Smooth muscle cell (in vitro differentiated cells): Measurements from ENCODE around the gene ITGAX. TPM values are rescaled to one million over a fixed set of nuclear protein-coding genes. Genes with fewer than 3 reads are reported as not detected.
"Not testable (repeated sequence)": the region's sequence is repeated elsewhere in the genome, so short reads cannot be mapped to it uniquely, and the experiment has no call there.

Experiments
- DNase-seq: peaks from one replicate; lab custom pipeline; 2025; ENCODE audit not compliant: unreplicated experiment; lab: John Stamatoyannopoulos, UW
- H2AFZ ChIP-seq: fragments of 200-600 bp; sonication (generic); 2 replicates; pipeline ENCODE4 v1.6.0; 2016; ENCODE audit warnings: antibody characterized with exemption, low read depth, mild to moderate bottlenecking
- H3F3A ChIP-seq: fragments of 200-600 bp; sonication (generic); 2 replicates; pipeline ENCODE4 v1.6.0; 2017; ENCODE audit warnings: antibody characterized with exemption, low read depth
- H3K27ac ChIP-seq: fragments of 200-600 bp; sonication (generic); 2 replicates; pipeline ENCODE4 v1.5.1; 2016; ENCODE audit warnings: low read depth, mild to moderate bottlenecking
- H3K27me3 ChIP-seq: fragments of 200-600 bp; sonication (generic); 2 replicates; pipeline ENCODE4 v1.6.1; 2016; ENCODE audit warnings: low read depth, mild to moderate bottlenecking
- H3K36me3 ChIP-seq: fragments of 200-600 bp; sonication (generic); 2 replicates; pipeline ENCODE4 v1.5.1; 2016; ENCODE audit warnings: low read depth
- H3K4me1 ChIP-seq: fragments of 200-600 bp; sonication (generic); 2 replicates; pipeline ENCODE4 v1.5.1; 2016; ENCODE audit warnings: low read depth
- H3K4me2 ChIP-seq: fragments of 200-600 bp; sonication (generic); 2 replicates; pipeline ENCODE4 v1.6.0; 2016; ENCODE audit warnings: mild to moderate bottlenecking
- H3K4me3 ChIP-seq: fragments of 200-600 bp; sonication (generic); 2 replicates; pipeline ENCODE4 v1.5.1; 2016; ENCODE audit warnings: mild to moderate bottlenecking
- H3K79me2 ChIP-seq: fragments of 200-600 bp; sonication (generic); 2 replicates; pipeline ENCODE4 v1.6.0; 2016; ENCODE audit warnings: low read depth, mild to moderate bottlenecking
- H3K9ac ChIP-seq: fragments of 200-600 bp; sonication (generic); 2 replicates; pipeline ENCODE4 v1.6.0; 2016; ENCODE audit warnings: low read depth
- H3K9me3 ChIP-seq: fragments of 200-600 bp; sonication (generic); replicated peaks from 2 replicates; pipeline ENCODE4 v1.5.1; 2016; ENCODE audit warnings: low read depth
- H4K20me1 ChIP-seq: fragments of 200-600 bp; sonication (generic); 2 replicates; pipeline ENCODE4 v1.6.0; 2016; ENCODE audit warnings: low read depth
- WGBS: methylation state at CpG from one replicate; pipeline ENCODE4 v1.1.7; 2016; ENCODE audit warnings: low lambda C conversion rate; 5-methylcytosine and 5-hydroxymethylcytosine counted together
- polyA plus RNA-seq: library from polyadenylated mRNA; unstranded; fragments of >200 nt; fragmentation: Nextera tagmentation; extraction: Ambion mirVana; gene quantifications from 2 replicates; pipeline ENCODE4 v1.2.1, GENCODE V29; 2016
- total RNA-seq: library from RNA; depleted of rRNA; stranded (reverse); fragments of >200 nt; gene quantifications from 2 replicates; pipeline ENCODE4 v1.2.3, GENCODE V29; 2014
- TF ChIP-seq, protein P1 (sequence below): fragments of 200-600 bp; sonication (generic); IDR thresholded peaks from 2 replicates; pipeline ENCODE4 v1.5.1; 2017; ENCODE audit warnings: borderline replicate concordance, mild to moderate bottlenecking, antibody characterized with exemption; ENCODE audit not compliant: insufficient read depth, poor library complexity, severe bottlenecking

ITGAX gene
- total RNA-seq (0.31 TPM in 1 of 2 replicates, not detected in the other), polyA plus RNA-seq (not detected in 2 replicates)

DNA sequence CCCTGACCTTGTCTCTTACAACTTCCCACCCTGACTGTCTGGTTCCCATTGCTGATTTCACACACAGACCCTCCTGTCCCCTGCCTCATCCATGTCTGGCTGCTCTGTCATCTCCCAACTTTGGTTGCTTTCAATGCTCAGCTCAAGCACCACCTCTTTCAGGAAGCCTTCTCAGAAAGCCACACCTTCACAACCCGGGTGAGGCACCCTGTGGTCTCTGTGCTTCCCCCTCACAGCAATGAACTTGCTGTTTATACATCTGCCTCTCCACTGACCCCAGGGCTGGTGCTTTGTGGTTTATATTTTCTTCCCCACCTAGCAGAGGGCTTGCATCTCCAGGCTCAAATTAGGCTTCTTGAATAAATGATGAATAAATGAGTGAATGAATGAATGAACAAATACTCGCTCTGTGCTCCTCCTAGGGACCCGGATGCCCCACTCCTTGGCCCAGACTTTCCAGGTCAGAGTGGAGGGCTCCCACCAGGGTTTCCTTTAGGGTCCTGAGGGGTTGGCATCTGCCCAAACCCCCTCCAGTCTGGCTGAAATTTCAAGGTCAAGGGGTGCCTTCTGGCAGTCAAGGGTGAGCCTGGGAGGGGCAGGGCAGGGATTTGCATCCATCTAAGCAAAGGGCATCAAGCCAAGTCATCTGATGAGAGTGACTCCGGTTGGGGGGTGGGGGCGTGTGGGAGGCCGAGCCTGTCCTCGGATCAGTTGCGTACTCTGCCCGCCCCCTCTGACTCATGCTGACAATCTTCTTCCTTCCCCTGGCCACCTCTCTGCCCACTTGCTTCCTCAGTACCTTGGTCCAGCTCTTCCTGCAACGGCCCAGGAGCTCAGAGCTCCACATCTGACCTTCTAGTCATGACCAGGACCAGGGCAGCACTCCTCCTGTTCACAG lies at the start of gene ITGAX:
TSS of gene ITGAX (plus strand) at position 783 of the 898 bp plus-strand sequence. CDS start at position 862, 79 bp downstream.
- H3F3A ChIP-seq, result no peaks in the 10 kb centered on the region
- H3K27me3 ChIP-seq, result no peaks in the 10 kb centered on the region
- no peak for DNase-seq
- H2AFZ ChIP-seq, result no peak within 1 kb of the TSS
- 52% methylated on average over 10 of the region's 10 CpGs for WGBS
- H3K4me1 ChIP-seq, result no peaks in the 10 kb centered on the region
- no peak within 1 kb of the TSS for H3K9ac ChIP-seq
- H3K4me2 ChIP-seq, result no peak within 1 kb of the TSS
- H3K27ac ChIP-seq, result no peak within 1 kb of the TSS
- no peaks in the 10 kb centered on the region for H3K9me3 ChIP-seq
- no peak within 1 kb of the TSS for H3K4me3 ChIP-seq
- TF ChIP-seq, protein P1, sequence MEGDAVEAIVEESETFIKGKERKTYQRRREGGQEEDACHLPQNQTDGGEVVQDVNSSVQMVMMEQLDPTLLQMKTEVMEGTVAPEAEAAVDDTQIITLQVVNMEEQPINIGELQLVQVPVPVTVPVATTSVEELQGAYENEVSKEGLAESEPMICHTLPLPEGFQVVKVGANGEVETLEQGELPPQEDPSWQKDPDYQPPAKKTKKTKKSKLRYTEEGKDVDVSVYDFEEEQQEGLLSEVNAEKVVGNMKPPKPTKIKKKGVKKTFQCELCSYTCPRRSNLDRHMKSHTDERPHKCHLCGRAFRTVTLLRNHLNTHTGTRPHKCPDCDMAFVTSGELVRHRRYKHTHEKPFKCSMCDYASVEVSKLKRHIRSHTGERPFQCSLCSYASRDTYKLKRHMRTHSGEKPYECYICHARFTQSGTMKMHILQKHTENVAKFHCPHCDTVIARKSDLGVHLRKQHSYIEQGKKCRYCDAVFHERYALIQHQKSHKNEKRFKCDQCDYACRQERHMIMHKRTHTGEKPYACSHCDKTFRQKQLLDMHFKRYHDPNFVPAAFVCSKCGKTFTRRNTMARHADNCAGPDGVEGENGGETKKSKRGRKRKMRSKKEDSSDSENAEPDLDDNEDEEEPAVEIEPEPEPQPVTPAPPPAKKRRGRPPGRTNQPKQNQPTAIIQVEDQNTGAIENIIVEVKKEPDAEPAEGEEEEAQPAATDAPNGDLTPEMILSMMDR, result no peak
- no peaks in the 10 kb centered on the region for H4K20me1 ChIP-seq
- no peaks in the 10 kb centered on the region for H3K79me2 ChIP-seq
- H3K36me3 ChIP-seq, result no peaks in the 10 kb centered on the region

DNA sequence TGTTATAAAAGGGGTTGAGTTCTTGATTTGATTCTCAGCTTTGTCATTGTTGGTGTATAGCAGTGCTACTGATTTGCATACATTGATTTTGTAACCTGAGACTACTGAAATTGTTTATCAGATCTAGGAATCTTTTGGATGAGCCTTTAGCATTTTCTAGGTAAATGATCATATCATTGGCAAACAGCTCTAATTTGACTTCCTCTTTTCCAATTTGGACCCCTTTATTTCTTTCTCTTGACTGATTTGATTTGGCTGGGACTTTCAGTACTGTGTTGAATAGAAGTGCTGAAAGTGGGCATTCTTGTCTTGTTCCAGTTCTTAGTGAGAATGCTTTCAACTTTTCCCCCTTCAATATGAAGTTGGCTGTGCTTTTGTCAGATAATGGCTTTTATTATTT lies 49.8 kb upstream of the ITGAX start:
- no peaks in the 10 kb centered on the region for H3K4me1 ChIP-seq
- H2AFZ ChIP-seq, result no peak overlapping the region
- no peaks in the 10 kb centered on the region for H3K9me3 ChIP-seq

DNA sequence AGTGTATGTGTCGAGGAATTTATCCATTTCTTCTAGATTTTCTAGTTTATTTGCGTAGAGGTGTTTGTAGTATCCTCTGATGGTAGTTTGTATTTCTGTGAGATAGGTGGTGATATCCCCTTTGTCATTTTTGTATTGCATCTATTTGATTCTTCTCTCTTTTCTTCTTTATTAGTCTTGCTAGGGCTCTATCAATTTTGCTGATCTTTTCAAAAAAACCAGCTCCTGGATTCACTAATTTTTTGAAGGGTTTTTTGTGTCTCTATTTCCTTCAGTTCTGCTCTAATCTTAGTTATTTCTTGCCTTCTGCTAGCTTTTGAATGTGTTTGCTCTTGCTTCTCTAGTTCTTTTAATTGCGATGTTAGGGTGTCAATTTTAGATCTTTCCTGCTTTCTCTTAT lies 46.6 kb upstream of the ITGAX start:
- WGBS, result 91% methylated on average over 3 of the region's 3 CpGs
- not testable (repeated sequence) for H3K27ac ChIP-seq, DNase-seq, H3K4me3 ChIP-seq, H3K36me3 ChIP-seq, H3K9me3 ChIP-seq, H3K4me1 ChIP-seq, H3K9ac ChIP-seq, H3K79me2 ChIP-seq, H3F3A ChIP-seq, H3K4me2 ChIP-seq, H4K20me1 ChIP-seq, H2AFZ ChIP-seq, H3K27me3 ChIP-seq

More for the DNA sequence above, 49.8 kb upstream of the ITGAX start:
- Histone ChIP-seq H3K4me2 (no peak overlapping the region), H3F3A (no peaks in the 10 kb centered on the region), H3K79me2 (no peaks in the 10 kb centered on the region), H3K27ac (no peak overlapping the region), H3K27me3 (peaks cover 4% of the 10 kb centered on the region), H3K36me3 (no peaks in the 10 kb centered on the region), H3K9ac (no peak overlapping the region), H3K4me3 (no peak overlapping the region), H4K20me1 (no peaks in the 10 kb centered on the region)
- no peak for DNase-seq
- TF ChIP-seq, protein P1, result no peak

DNA sequence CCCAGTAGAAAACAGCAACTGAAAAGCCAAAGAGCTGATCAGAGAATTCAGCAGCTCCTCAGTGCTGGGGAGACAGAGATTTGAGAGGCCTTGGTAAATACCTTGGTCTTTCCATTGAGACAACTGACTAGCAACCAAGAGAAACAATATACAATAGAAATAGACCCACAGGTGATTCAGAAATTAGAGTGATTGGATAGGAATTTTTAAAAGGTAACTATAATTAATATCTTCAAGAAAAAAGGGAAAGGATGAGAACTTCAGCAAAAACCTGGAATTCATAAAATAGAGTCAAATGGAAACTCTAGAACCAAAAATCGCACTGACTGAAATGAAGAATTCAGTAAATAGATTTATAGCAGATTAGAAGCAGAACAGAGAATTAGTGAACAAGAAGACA lies 32.5 kb upstream of the ITGAX start:
- DNase-seq, result no peak
- Histone ChIP-seq H3K9ac (no peak overlapping the region), H3K36me3 (no peaks in the 10 kb centered on the region), H3K79me2 (no peaks in the 10 kb centered on the region), H3K4me3 (no peak overlapping the region), H3K9me3 (no peaks in the 10 kb centered on the region), H4K20me1 (no peaks in the 10 kb centered on the region), H3F3A (no peaks in the 10 kb centered on the region), H3K4me1 (no peaks in the 10 kb centered on the region), H2AFZ (no peak overlapping the region), H3K27ac (no peak overlapping the region), H3K4me2 (no peak overlapping the region), H3K27me3 (no peaks in the 10 kb centered on the region)
- WGBS, result 81% methylated on average over 1 of the region's 1 CpG
- TF ChIP-seq, protein P1, result no peak
